Inferior parietal cortex (tissue), 1 donor: Measurements from ENCODE around the gene RBP5.
A peak's percentile ranks its signal among the peaks of the same experiment; 100 is the strongest.
"Not testable (repeated sequence)": the region's sequence is repeated elsewhere in the genome, so short reads cannot be mapped to it uniquely, and the experiment has no call there.

Source experiments
- DNase-seq: peaks from one replicate; pipeline ENCODE4 v3.0.0-alpha.2; 2016; ENCODE audit errors: extremely low spot score

The RBP5 gene

GRCh38 chr12:7122811-7123769 lies 5.6 kb downstream of the RBP5 start:
- DNase-seq = no peak

DNA sequence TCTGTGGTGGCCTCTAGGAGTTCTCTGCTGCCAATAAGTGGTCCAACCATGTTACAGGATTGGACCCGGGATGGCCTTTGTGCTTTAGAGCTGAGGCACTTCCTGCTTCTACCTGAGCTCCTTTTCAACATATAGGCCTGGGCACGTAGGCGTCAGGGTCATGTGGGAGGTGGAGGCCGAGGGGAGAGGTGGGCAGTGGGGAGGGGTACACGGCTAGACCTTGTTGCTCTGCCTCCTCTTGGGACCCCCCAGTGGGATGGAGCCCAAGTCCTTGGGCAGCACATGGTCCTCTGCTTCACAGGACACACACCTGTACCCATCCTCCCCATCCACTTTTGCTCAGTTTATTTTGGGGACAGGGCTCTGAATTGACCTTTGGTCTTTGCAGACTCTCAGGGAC lies 7.4 kb downstream of the RBP5 start:
- no peak for DNase-seq

DNA sequence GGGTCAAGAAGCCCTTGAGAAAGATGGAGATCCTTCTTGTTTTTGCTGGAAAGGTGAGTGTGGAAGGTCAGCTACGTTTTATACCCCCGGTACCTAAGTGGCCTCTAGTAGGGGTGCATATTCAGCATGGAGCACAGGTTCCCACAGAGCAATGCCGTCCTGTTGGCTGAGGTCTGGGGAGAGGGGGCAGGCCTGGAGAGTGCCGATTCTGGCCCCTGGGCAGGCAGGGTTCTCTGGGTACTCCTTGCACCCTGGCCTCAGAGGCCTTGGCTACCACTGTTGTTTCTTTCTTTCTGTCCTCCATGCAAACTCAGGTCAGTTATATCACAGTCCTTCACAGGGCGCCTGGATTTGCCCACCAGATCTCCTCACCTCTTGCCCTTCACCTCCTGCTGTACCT lies 8.5 kb downstream of the RBP5 start:
- DNase-seq = no peak

- DNase-seq = no peak
Measured at GRCh38 chr12:7118881-7119280, 9.8 kb downstream of the RBP5 start.

GRCh38 chr12:7117670-7118069 lies 11.0 kb downstream of the RBP5 start:
- no peak for DNase-seq

DNA sequence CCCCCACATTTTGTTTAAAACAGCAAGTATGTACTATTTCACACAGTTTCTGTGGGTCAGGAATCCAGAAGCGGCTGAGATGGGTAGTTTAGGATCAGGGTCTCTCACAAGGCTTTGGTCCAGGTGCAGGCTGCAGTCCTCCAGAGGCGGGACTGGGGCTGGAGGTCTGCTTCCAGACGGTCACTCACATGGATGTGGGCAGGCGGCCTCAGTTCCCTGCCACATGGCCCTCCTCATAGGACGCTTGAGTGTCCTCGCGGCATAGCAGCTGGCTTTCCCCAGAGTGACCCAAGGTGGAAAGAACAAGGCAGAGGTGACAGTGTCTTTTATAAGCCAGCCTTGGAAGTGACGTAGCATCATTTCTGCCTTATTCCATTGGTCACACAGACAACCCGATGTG lies 11.8 kb downstream of the RBP5 start:
- DNase-seq = no peak

DNA sequence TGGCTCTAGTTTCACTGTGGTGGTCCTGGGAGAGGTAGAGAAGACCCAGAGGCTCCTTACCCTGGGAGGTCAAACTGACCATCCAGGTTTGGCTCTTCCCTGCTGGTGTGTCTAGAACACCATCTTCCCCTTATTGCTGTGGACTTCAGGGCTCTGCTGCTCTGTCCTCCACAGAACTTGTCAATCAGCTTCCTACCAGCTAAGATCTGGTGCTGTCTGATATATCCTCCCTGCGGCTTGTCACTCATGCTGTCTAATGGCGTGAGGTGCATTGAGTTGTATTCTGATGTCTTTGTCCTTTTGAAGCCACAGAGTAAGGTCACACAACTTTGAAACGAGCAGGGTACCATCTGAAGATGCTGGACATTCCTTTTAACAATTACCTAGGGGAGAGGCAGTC lies 12.5 kb downstream of the RBP5 start:
- no peak for DNase-seq

GRCh38 chr12:7114851-7115250 lies 13.8 kb downstream of the RBP5 start:
- no peak for DNase-seq

GRCh38 chr12:7114008-7114407 lies 14.7 kb downstream of the RBP5 start:
- DNase-seq = no peak

DNA sequence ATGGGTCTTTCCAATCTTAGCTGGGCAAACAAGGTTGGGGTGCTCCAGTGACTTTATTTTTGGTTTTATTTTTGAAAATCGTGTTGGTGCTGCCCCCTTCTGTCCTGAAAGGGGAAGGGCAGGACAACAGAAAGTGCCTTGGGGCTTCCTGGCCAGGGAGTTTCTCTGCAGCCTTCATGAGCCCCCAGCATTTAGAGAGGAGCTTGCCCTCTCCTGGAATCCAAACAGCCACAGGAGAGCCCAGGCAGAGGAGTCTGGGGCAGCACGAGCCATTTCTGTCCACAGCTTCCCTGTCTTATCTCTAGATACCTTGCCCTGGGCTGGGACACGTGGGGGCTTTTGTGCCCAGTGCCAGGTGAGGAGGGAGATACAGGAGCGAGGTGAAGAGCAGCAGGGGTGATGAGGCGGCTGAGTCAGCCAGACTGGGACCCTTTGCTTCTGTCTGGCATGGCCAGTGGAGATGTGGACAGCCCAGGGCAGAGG lies 15.3 kb downstream of the RBP5 start:
- peak; percentile 66 for DNase-seq

DNA sequence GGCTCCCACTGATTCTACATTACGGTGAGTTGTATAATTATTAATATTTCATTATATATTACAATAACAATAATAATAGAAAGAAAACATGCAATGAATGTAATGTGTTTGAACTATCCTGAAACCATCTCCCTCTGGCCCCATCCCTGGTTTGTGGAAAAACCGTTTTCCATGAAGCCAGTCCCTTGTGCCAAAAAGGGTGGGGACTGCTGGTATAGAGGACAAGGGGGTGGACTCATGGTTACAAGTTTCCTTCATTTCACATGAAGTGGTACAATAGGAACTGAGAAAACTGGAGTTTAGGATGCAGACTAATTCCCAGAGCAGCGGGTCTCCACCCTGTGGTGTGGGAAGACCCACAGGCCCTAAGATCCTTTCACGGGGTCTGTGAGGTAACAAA lies 16.6 kb downstream of the RBP5 start:
- no peak for DNase-seq

- no peak for DNase-seq
Measured at GRCh38 chr12:7110661-7111060, 18.0 kb downstream of the RBP5 start.

DNA sequence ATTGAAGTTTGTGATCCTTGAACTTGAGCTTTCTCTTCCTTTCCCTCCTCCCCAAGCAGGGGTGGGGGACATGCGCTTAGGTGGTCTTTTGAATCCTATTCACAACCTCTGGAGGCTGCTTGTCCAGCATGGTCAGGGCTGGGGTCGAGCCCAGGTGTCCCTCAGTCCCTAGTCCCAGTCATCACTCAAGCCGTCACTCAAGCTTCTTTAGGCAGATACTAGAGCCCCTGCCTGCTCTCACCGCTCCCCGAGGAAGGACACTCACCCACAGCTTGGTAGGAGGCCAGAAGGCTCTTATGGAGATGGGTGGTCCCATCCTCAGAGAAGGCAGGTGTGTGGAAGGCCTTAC lies 19.1 kb downstream of the RBP5 start:
- DNase-seq = no peak

DNA sequence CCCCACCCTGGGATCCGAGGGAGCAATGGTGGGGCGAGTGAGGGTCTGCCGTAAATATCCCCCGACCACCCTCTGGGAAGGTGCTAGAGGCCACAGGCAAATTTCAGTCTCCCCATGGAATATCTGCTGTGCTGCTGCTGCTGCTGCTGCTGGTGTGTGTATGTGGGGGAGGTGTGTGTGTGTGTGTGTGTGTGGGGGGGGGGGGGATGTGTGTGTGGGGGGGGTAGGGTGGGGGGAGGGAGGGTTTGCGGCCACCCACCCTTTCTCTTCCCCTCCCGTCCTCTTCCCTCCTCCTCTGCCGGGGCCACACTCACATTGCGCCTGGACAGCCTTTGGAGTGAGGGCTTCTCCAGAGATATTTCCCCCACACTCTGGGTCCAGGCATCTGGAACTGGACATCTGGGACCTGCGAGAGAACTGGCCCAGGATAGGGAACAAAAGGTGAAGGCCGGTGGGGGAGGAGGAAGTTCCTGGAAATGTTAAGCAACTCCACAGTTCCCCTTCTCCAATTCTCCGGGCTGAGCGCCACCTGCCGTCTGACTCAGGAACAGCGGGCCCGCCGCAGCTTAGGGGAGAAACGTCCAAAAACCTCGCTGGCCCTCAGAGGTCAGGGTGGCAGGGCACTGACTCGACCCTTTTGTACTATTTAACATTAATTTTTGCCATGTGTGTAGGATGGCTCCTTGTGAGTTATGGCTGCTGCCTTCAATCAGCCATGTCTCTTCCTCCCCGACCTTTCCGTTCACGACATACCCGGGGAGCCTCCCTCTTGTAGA lies 19.7 kb downstream of the RBP5 start, which contains the start of gene C1RL:
C1RL (minus strand) TSS at position 419 of the 776 bp plus-strand sequence; CDS start at position 385, 34 bp downstream.
- peak; percentile 81 for DNase-seq

DNA sequence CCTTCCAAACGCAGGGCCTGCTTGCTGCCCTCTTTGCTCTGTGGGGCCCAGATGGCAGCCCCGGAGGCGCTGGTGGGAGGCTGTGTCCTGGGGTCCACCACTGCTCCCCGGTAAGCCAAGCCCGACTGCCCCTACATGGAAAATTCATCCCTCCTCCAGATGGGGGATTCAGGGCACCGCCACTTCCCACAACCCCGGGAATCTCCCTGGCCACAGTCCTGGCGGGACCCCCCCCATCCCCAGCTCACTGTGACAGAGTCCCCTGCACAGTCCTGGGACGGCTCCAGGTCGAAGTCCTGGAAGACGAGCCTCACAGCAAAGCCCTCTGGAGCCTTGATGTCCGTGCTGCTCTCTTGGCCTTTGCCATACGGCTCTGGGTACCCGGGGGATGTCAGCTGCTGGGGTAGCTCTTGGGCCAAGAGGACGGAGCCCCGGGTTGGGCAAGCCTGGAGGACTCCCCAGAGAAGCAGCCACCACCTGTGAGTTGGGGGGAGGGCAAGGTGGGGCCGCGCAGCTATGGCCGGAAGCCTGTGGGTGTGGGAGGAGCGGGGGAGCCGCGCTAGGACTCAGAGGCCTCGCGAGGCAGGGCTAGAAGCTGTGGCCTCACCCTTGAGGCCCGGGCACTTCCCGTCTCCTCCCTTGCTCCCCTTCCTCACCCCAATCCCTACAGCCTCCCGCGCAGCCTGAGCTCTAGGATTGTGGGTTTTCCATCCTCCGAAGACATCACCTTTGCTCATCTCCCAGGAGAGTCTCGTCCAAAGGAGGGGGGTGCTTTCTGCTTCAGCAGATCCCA lies 20.5 kb downstream of the RBP5 start:
- no peak for DNase-seq

DNA sequence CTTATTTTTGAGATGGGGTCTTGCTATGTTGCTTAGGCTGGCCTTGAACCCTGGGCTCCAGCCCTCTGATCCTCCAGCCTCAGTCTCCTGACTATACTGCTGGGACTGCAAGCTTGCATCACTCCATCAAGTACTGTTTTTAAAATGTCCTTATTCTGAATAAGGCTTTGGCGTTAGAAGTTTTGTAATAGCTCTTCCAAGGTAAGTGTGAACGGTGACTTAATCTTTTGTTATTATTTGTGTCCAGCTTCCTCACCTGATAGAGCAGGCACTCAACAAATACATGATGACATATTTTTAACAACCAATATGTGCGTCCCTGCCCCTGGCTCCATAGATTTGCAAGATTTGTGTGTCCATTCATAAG lies 21.1 kb downstream of the RBP5 start:
- no peak for DNase-seq

- DNase-seq = not testable (repeated sequence)
Measured at GRCh38 chr12:7107181-7107580, 21.5 kb downstream of the RBP5 start.

DNA sequence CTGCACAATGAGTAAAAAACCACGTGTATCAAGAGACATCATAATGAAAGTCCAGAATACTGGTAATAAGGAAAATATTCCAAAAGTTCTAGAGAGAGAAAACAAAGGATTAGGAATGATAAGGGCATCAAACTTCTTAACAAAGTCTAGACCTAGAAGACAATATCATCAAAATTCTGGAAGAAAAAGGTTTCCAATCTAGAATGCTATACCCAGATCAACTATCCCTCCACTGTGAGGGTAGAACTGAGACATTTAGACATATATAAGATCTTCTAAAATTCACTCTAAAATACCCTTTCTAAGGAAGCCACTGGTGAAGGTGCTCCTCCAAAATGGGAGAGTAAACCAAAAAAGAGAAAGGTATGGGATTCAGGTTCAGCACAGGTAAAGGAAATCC lies 22.6 kb downstream of the RBP5 start:
- no peak for DNase-seq

DNA sequence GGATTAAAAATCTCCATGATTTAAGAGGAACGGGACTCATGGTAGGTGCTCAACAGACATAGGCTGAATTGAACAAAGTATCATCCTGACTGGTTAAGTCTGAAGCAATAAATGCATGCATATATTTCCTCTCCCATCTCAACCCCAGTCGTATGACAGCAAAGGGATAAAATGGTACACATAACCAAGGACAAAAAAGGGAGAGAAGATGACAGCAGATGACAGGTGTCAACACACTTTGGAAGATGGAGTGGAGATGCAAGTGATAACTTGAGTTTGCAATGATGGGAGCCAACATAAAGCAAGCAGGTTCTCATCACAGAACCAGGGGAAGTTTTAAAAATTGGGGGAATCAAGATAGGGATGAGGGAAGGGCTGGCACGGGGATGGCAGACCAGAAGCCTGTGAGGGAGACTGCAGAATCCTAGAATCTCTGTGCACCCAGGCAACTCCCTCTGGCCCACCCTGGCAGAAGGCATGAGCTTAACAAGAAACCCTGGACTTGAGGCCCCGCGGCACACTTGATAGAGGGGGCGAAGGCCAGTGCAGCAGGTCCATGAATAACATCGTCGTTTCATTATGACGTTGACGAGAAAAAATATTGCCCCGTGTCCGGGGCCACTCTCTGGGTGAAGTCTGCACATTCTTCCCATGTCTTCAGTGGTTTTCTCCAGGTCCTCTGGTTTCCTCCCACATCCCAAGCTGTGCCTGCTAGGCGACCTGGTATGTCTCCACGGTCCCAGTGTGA lies 24.7 kb downstream of the RBP5 start:
- no peak for DNase-seq

DNA sequence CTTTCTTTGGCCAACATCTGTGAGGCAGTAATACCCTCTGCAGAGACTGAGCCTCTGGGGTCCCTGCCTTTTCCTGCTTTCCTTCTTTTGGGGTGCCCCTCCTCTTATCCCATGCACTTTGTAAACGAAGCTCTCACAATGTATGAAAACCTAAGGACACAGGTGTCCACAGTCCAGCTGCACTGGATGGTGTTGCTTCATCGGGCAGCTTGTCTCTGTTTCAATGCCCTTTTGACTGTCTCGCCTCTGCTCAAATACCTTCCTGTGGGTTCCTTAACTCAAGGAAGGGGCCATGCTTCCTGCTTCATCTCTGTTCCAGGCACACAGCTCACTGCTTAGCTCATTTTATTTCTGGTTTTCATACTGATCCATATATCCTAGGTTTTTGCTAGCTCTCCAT lies 26.1 kb downstream of the RBP5 start:
- no peak for DNase-seq

GRCh38 chr12:7101694-7102131 lies 27.0 kb downstream of the RBP5 start:
- no peak for DNase-seq
